ENCODE measurements around the gene RUVBL2.

RUVBL2 gene

GRCh38 chr19:48964205-48965039 lies 29.3 kb upstream of the RUVBL2 start:
- DNase-seq (ENCODE audit: low spot score), result no peak

DNA sequence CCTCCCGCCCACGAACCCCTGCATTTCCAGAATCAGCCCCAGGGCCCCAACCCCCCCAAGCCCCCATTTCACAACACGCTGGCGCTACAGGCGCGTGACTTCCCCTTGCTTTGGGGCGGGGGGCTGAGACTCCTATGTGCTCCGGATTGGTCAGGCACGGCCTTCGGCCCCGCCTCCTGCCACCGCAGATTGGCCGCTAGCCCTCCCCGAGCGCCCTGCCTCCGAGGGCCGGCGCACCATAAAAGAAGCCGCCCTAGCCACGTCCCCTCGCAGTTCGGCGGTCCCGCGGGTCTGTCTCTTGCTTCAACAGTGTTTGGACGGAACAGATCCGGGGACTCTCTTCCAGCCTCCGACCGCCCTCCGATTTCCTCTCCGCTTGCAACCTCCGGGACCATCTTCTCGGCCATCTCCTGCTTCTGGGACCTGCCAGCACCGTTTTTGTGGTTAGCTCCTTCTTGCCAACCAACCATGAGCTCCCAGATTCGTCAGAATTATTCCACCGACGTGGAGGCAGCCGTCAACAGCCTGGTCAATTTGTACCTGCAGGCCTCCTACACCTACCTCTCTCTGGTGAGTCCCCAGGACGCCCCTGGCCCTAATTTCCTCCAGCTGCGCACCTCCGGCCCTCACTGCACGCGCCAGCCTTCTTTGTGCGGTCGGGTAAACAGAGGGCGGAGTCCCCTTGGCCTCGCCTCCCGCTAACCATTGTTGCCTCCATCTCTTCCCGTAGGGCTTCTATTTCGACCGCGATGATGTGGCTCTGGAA lies 28.5 kb upstream of the RUVBL2 start, which contains the start of gene FTL:
FTL (plus strand) TSS at position 270 of the 766 bp plus-strand sequence; CDS start at position 469, 199 bp downstream.
- DNase-seq (ENCODE audit: low spot score), result peak; percentile 99

GRCh38 chr19:48965806-48966540 lies 27.7 kb upstream of the RUVBL2 start:
- no peak for DNase-seq (ENCODE audit: low spot score)

GRCh38 chr19:48966541-48967345 lies 26.9 kb upstream of the RUVBL2 start:
- no peak for DNase-seq (ENCODE audit: low spot score)

GRCh38 chr19:48967346-48968178 lies 26.1 kb upstream of the RUVBL2 start:
- DNase-seq (ENCODE audit: low spot score), result no peak

- no peak for DNase-seq (ENCODE audit: low spot score)
These were observed 25.5 kb upstream of the RUVBL2 start for GRCh38 chr19:48968179-48968661.

DNA sequence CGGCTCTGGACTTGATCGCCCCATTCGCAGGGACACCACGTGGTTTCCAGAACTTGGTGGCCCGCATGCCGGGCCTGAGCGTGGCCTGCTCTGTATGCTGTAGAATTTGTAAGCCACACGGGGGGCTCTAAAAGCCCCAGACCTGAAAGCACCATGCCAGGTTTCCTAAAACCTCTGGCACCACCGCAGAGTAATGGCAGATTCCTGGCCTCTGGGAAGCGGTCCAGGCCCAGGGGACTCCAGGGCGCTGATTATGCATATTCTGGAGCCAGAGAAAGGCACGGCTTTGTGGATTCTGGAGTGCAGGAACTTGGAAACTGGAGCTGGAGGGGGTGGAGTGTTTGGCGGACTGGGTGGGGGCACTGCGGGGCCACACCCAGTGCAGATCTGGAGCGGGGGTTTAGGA lies 24.9 kb upstream of the RUVBL2 start:
- DNase-seq (ENCODE audit: low spot score), result no peak

GRCh38 chr19:48969276-48970138 lies 24.2 kb upstream of the RUVBL2 start:
- DNase-seq (ENCODE audit: low spot score), result no peak

DNA sequence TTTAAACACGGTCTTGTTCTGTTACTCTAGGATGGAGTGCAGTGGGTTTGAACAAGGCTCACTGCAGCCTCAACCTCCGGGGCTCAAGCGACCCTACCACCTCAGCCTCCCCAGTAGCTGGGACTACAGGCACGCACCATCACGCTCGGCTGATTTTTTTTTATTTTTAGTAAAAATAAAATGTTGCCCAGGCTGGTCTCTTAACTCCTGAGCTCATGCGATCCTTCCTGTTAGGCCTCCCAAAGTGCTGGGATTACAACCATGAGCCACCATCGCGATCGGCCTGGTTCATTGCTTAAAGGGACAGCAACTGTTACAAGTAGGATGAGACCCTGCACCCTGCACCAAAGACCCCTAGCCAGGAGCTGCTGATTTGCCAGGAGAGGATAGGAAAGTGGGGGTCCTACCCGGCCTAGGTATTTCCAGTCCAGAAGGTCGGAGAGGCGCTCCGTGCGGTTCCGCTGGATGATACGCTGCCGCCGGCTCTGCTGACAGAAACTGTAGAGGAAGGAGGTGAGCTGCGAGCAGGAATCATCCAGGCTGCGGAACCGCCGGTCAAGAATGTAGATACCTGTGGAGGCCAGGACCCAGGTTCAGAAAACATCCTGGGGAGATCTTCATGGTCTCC lies 23.4 kb upstream of the RUVBL2 start:
- DNase-seq (ENCODE audit: low spot score), result no peak

DNA sequence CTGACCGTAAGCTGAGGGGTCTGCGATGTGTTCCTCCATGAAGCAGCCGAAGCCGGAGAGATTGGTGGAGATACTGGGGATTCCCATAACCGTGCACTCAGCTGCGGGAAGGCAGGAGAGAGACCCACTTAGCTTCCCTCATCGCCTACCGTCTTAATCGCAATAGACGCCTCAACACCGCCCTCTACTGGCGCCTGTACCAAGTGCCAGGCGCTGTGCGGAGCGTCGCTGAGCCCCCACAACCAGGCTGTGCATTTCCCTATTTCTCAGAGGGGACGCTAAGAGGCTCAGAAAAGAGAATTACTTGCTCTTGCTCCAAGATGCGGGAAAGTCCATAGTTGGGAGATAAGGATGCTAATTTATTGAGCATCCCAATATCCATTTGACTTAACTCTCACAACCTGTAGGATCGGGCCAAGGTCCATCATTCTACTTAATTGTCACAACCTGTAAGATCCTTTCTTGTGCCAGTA lies 22.7 kb upstream of the RUVBL2 start:
- peak; percentile 77 for DNase-seq (ENCODE audit: low spot score)

DNA sequence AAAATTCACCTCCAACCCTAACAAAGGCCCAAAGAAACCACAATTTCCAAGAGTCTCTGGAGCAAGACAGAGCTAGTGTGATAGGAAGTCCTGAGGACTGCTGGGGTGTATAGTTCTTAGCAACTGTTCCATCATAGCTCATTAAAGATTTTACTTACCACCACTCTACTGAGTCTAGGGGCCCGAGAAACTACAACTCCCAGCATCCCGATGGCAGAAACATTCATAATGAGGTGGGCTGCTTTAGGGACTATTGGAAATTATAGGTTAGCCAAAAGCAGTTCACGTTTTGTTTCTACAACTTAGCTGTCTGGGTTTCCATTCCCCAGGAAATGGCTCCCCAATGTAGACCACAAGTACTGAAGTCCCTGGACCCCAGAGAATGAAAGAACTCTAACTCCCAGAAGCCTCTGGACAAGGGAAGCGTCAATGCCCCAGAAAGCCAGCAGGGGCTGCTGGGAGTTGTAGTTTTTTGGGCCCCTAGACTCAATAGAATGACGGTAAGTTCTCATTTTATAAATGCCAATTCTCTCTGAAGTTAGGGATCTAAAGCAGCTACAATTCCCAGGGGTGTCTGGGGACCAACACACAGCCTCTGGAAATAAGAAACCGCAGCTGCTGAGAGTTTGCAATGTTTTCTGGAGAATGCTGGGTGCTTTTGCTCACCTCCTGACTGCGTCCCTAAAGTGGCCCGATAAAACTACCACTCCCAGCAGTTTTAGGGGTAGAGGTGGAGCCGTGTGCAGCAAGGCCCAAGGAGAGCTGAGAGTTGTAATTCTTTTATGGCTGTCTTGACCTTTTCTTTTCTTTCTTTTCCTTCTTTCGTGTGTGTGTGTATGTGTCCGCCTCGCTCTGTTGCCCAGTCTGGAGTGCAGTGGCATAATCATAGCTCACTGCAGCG lies 17.5 kb upstream of the RUVBL2 start:
- DNase-seq (ENCODE audit: low spot score), result no peak

- no peak for DNase-seq (ENCODE audit: low spot score)
These were observed 16.6 kb upstream of the RUVBL2 start for GRCh38 chr19:48977061-48977460.

DNA sequence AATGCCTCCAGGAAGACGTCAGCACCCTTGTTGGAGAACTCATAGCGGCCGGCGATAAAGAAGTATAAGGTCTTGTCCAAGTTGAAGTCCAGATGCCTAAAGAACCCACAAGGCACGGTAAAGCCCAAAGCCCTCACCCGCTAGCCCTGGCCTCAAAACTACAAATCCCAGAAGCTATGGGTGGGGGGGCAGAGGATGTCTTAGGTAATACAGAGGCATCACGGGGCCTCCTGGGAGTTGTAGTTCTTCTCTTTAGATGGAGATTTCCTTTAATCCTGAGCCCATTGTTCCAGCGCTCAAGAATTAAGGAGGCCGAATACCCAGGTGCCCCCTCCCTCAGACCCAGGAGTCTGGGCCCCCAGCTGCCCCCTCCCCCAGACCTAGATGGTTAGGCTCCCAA lies 11.4 kb upstream of the RUVBL2 start:
- no peak for DNase-seq (ENCODE audit: low spot score)

DNA sequence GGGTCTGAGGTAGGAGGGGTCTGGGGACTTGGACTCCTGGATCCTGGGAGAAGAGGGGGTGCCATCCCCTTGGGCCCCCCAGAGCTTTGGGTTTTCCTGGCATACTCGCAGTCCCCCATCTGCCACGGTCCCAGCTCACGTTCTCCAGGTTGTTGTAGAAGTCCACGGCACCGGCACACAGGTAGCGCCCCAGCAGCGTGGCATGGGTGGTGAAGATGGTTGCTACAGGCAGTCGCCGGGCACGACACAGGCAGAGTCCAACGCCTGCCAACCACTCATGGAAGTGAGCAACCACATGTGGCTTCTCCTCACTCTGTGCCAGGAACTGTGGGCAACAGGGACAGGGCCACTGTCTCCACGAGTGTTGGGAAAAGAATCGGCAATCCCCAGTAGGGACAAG lies 8.0 kb upstream of the RUVBL2 start:
- no peak for DNase-seq (ENCODE audit: low spot score)

- DNase-seq (ENCODE audit: low spot score), result no peak
These were observed 7.5 kb upstream of the RUVBL2 start for GRCh38 chr19:48986211-48986610.

- no peak for DNase-seq (ENCODE audit: low spot score)
These were observed 6.4 kb upstream of the RUVBL2 start for GRCh38 chr19:48987323-48987722.

GRCh38 chr19:48988286-48988685 lies 5.4 kb upstream of the RUVBL2 start:
- no peak for DNase-seq (ENCODE audit: low spot score)

- no peak for DNase-seq (ENCODE audit: low spot score)
These were observed 4.8 kb upstream of the RUVBL2 start for GRCh38 chr19:48988860-48989259.

Measured in hepatic stellate cell (primary cell).